Measurements from ENCODE around the gene TIMM8A. TPM values are rescaled to one million over a fixed set of nuclear protein-coding genes. Genes with fewer than 3 reads are reported as not detected.

Gene TIMM8A, protein sequence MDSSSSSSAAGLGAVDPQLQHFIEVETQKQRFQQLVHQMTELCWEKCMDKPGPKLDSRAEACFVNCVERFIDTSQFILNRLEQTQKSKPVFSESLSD
- 22.0 TPM for polyA plus RNA-seq (ENCODE audit: insufficient read length)
- long read RNA-seq, donor 1, partial matches to known transcripts = 0 of 5 reads
- long read RNA-seq, donor 1, other reads (novel, unspliced or antisense) = 0 of 5 reads
- long read RNA-seq, donor 2, transcript TIMM8A-205 (2 exons, 1,194 nt) = major isoform, 6 of 6 reads
- long read RNA-seq, donor 2, partial matches to known transcripts = 0 of 6 reads
- long read RNA-seq, donor 2, other reads (novel, unspliced or antisense) = 0 of 6 reads
- long read RNA-seq, donor 3, transcript TIMM8A-205 (2 exons, 1,194 nt) = major isoform, 5 of 7 reads
- long read RNA-seq, donor 3, partial matches to known transcripts = 0 of 7 reads
- long read RNA-seq, donor 3, other reads (novel, unspliced or antisense) = 0 of 7 reads
- long read RNA-seq, donor 4, partial matches to known transcripts = 0 of 2 reads
- long read RNA-seq, donor 4, other reads (novel, unspliced or antisense) = 0 of 2 reads
- long read RNA-seq, donor 5, transcript TIMM8A-205 (2 exons, 1,194 nt) = major isoform, 15 of 18 reads
- long read RNA-seq, donor 5, partial matches to known transcripts = 0 of 18 reads
- long read RNA-seq, donor 5, other reads (novel, unspliced or antisense) = 0 of 18 reads
- long read RNA-seq, donor 6, transcript TIMM8A-205 (2 exons, 1,194 nt) = major isoform, 7 of 8 reads
- long read RNA-seq, donor 6, partial matches to known transcripts = 0 of 8 reads
- long read RNA-seq, donor 6, other reads (novel, unspliced or antisense) = 0 of 8 reads
- long read RNA-seq, donor 7, transcript TIMM8A-205 (2 exons, 1,194 nt) = major isoform, 9 of 9 reads
- long read RNA-seq, donor 7, partial matches to known transcripts = 0 of 9 reads
- long read RNA-seq, donor 7, other reads (novel, unspliced or antisense) = 0 of 9 reads
- long read RNA-seq, donor 8, partial matches to known transcripts = 0 of 4 reads
- long read RNA-seq, donor 8, other reads (novel, unspliced or antisense) = 0 of 4 reads

- peak; percentile 67 for DNase-seq
Observed at GRCh38 chrX:101348452-101349192, at the start of gene TIMM8A. Gene TIMM8A (minus strand): TSS chrX:101348742. CDS start chrX:101348664, 78 bp downstream.

- DNase-seq = no peak
Observed at GRCh38 chrX:101397779-101398178, 49.2 kb upstream of the TIMM8A start.

GRCh38 chrX:101395789-101396188 lies 47.2 kb upstream of the TIMM8A start:
- no peak for DNase-seq

- DNase-seq = no peak
Observed at GRCh38 chrX:101394372-101394771, 45.8 kb upstream of the TIMM8A start.

- DNase-seq = no peak
Observed at GRCh38 chrX:101393530-101394305, 45.2 kb upstream of the TIMM8A start.

- no peak for DNase-seq
Observed at GRCh38 chrX:101391831-101392230, 43.3 kb upstream of the TIMM8A start.

DNA sequence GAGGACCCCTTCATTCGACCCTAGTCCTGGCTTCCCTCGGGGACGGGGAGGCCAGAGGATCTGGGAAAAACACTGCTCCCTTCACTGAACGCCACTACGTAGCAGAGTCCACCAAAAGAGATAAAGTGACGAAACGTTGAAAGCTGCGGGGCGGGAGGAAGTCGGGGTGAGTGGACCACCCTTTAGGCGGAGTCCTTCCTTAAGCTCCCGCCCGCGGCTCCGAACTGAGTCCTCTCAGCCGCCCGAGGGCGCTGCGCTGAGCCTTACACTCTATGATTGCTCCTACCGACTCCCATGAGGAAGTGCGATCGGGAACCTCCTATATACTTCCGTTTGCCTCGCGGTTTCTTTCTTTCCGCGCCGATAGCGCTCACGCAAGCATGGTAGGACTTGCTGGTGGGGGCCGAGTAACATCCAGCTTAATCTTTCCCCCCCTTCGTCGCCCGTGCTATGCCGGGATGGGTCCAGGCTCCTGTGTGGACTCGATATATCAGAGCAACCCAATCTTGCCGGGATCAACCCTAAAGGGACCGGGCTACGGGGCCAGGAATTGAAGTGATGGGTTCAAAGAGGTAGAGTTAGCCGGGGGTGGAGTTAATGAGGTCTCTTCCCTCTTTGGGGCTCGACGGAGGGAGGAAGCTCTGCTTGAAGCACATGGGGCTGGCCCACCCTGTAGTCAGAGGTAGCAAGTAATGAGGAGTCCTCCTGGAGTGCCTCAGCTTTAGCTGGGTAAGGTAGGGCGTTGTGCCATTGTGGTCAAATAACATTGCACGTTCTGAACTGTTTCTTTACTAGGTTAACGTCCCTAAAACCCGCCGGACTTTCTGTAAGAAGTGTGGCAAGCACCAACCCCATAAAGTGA lies 42.4 kb upstream of the TIMM8A start, which contains the start of gene RPL36A:
RPL36A (plus strand) TSS at position 348 of the 862 bp plus-strand sequence; CDS start at position 381, 33 bp downstream.
- DNase-seq = peak; percentile 85

DNA sequence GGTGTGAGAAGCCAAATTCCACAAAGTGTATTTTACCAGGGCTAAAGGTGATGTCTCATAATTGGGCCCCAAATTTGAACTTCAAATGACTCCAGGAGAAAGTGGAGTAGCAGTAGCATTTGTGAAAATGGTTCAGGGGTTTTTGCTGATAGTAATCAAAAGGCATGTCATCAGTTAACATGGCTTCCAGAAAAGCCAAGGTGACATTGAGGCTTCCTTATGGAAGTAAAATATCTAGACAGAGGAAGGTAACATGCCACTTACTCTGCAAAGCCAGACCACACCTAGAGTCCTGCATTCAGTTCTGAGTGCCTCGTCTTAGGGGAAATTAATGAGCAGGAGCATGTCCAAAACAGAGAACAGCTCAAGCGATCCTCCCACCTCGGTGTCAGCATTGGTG lies 40.1 kb upstream of the TIMM8A start:
- no peak for DNase-seq

- no peak for DNase-seq
Observed at GRCh38 chrX:101386542-101386885, 38.0 kb upstream of the TIMM8A start.

- no peak for DNase-seq
Observed at GRCh38 chrX:101385795-101386541, 37.4 kb upstream of the TIMM8A start, which contains the start of gene BTK. Gene BTK (minus strand): TSS chrX:101386191. CDS start chrX:101375284, 10,907 bp downstream.

- no peak for DNase-seq
Observed at GRCh38 chrX:101385026-101385684, 36.6 kb upstream of the TIMM8A start.

DNA sequence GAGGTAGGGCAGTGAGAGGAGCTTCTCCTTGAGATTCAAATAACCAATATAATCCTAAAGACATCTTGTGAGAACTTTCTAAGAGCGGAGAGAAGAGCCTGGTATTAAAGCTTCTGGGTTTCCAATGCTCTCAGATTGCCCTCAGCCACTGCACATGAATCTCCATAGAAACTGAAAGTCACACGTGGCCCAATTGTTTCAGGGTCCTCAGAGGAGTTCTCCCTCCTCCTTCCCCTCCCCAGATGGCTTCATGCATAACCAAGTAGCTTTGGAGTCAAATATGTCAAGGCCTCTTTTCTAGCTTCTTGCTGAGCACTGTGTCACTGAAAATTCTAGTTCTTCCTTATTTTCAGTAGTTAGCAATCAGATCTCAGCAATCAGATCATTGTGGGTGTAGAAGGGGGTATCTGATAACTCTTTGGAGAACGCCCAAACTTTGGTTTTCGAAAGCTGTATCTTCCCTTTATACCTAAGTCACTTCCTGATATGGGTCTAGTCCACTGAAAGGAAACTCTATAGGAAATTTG lies 35.2 kb upstream of the TIMM8A start:
- DNase-seq = no peak

DNA sequence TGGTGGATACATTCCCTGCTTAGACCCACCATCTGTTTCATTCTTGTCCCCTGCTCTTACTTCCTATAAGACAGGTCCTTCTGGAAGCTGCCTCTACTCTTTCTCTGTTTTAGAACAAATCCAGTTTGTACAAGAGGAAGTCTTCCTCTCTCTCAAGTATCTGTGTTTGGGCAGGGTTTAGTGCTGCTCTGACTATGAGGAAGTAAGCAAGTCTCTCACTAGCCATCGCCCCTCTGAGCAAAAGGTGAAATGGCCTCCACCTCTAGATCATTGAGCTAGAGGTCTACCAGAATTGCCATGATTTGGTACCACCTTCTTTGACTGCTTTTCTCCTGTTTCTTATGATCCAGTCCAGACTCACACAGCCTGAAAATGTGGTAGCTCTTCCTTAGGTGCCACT lies 29.0 kb upstream of the TIMM8A start:
- DNase-seq = no peak

DNA sequence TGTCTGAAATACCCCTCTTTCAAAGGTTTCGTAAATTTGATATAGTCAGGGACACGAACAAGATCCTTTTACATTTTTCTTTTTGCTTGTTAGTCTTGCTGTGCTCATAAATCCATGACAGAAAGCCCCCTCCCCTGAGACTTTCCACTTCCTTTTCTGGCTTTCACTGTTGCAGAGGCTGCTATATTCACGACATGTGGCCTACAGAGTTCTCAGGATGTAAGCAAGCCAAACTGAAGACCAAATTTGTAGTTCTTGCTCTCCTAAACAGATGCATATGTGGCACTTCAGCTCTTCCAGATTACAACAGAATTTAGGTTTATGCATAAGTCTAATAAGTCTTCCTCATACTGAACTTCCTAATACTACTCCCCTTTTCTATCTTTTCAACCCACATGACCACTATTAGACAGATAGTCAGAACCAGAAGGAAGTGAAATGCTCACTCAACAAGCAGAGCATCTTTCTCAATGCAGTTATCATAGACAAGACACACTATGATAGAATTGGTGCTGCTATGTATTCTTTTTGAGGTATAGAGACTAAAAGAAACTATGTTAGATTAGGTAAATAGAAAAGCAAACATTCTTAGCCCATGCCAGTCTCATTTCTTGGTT lies 22.5 kb upstream of the TIMM8A start:
- DNase-seq = no peak

- DNase-seq = no peak
Observed at GRCh38 chrX:101369687-101370086, 21.1 kb upstream of the TIMM8A start.

DNA sequence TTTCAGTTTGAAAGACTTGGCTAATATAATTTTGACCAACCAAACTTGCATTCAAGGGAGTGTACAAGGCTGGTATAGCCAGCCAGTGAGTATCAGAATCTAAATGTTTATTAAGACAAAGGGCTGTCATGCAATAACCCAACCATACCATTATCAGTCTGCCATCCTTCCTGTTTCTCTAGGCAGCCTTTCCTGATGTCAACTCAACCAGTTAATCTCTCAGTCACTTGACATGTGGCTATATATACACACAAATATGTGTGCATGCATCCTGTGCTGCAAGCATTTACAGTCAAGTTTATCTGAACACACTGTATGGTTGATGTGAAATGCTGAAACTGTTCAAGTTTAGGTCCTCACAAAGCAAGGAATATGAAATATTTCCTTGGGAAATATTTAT lies 20.3 kb upstream of the TIMM8A start:
- DNase-seq = no peak

DNA sequence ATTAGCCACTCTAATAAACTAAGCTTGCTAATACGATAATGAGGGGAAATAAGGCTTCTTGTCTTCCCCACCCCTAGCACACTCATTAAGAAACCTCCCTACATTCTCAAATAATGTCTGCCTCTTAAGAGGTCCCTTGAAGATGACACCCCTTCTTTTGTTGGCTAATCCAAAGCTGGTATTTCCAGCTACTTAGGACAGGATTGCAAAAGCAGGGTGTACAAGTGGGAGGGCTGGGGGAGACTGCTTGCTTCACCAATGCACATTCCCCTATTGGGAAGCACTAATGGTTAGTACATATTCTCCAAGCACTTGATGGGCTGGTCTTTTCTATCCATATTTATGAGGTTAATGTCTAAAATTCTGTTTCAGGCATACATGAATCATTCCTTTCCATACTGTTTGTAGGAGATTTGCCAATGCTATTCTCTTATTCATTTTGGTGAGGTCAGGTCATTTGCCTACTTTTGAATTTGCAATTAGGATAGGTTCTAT lies 16.8 kb upstream of the TIMM8A start:
- DNase-seq = no peak

DNA sequence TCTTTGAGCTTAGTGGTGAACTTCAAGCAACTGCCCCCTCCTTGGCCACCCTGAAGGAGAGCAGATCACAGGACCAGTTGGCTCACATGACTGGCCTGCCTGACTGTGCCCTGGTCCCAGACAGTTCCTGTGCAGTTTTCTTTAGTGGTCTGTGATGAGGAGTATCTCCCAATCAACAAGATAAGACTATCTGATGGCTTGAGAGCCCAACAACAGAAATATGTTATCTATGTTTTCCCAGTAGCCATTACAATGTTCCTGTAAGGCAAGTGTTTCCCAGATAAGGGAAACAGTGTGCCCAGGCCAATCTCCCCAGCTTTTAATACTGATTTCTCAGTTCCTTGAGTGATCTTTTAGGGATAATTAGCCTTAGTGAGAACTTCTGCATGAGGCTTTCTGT lies 14.2 kb upstream of the TIMM8A start:
- no peak for DNase-seq

All from left kidney (tissue), 8 donors.